K562 (cell line): Measurements from ENCODE around the gene RTL1. TPM values are rescaled to one million over a fixed set of nuclear protein-coding genes. Genes with fewer than 3 reads are reported as not detected.

ENCODE experiments used
- ATAC-seq: fragments of 200-7000 bp; cut with Tn5 transposase; 3 replicates; pipeline ENCODE4 v1.9.1; 2020; ENCODE audit warnings: moderate library complexity
- BruUV-seq: library from RNA; stranded (reverse); fragments of 400-500 nt; replicated peaks from 2 replicates; lab custom pipeline; 2021; lab: Mats Ljungman, UMichigan
- CTCF ChIA-PET: fragments of 300-600 bp; formaldehyde crosslinking; extraction: SDS; loops from one replicate; lab custom pipeline; 2021; ENCODE audit warnings: low intra/inter-chr PET ratio; lab: Yijun Ruan, JAX
- POLR2A ChIA-PET: fragments of 300-600, 350-650 bp; sonication (Branson Sonifier 250); formaldehyde crosslinking; extraction: SDS; loops from one replicate; lab custom pipeline; 2021; ENCODE audit warnings: antibody characterized with exemption, inconsistent platforms; lab: Yijun Ruan, JAX
- DNase-seq, 4 experiments: peaks; one replicate each; pipeline versions ENCODE4 v3.0.0 to v3.0.0-alpha.2; 2011 to 2018; ENCODE audit warnings: low spot score in 3 of 4, mixed read lengths in 3 of 4; ENCODE audit errors: extremely low read depth in 1 of 4
- FAIRE-seq: peaks from 2 replicates; lab custom pipeline; 2011; peaks lifted over from hg19 to GRCh38; lab: Jason Lieb, UNC
- H2AFZ ChIP-seq: 2 replicates; pipeline ENCODE4 v1.6.0; 2011; ENCODE audit warnings: low read depth, low read length, control low read depth, inconsistent platforms
- H3K27ac ChIP-seq: fragments of 200-600 bp; 3 replicates; pipeline ENCODE4 v1.8.0; 2011; ENCODE audit warnings: low read depth, mild to moderate bottlenecking, control low read depth, inconsistent platforms, low read length, moderate library complexity, mixed read lengths; ENCODE audit errors: extremely low read depth
- H3K27me3 ChIP-seq, 2 experiments: fragments of 300-600 bp in 1 of 2; 2 replicates in 1 of 2; 3 replicates in 1 of 2; pipeline versions ENCODE4 v1.6.0 to v1.8.0; 2011; ENCODE audit warnings: inconsistent platforms in 2 of 2, low read length in 2 of 2, mild to moderate bottlenecking in 1 of 2, mixed read lengths in 1 of 2, moderate library complexity in 1 of 2; ENCODE audit not compliant: control insufficient read depth in 2 of 2, insufficient read depth in 2 of 2
- H3K36me3 ChIP-seq: fragments of 300-600 bp; 3 replicates; pipeline ENCODE4 v1.8.0; 2011; ENCODE audit warnings: mild to moderate bottlenecking, low read length, inconsistent platforms; ENCODE audit not compliant: control insufficient read depth, insufficient read depth
- H3K4me1 ChIP-seq, 2 experiments: fragments of 200-600 bp in 1 of 2; replicated peaks in 1 of 2; 2 replicates in 1 of 2; 3 replicates in 1 of 2; pipeline versions ENCODE4 v1.5.1 to v1.8.0; 2011; ENCODE audit warnings: inconsistent platforms in 2 of 2, low read length in 2 of 2, mild to moderate bottlenecking in 1 of 2, mixed read lengths in 1 of 2, moderate library complexity in 1 of 2; ENCODE audit not compliant: control insufficient read depth in 2 of 2, insufficient read depth in 2 of 2
- H3K4me2 ChIP-seq: 2 replicates; pipeline ENCODE4 v1.6.1; 2011; ENCODE audit warnings: low read length, control low read depth, inconsistent platforms, mixed read lengths; ENCODE audit not compliant: insufficient read depth
- H3K4me3 ChIP-seq: fragments of 200-600 bp; sonication (generic), shearing (Covaris generic); 2 replicates; pipeline ENCODE4 v1.5.1; 2016; ENCODE audit warnings: control low read depth, inconsistent platforms
- H3K79me2 ChIP-seq: fragments of 200-600 bp; 3 replicates; pipeline ENCODE4 v1.8.0; 2011; ENCODE audit warnings: low read length, inconsistent platforms; ENCODE audit not compliant: control insufficient read depth, insufficient read depth
- H3K9ac ChIP-seq, 2 experiments: 2 replicates each; pipeline versions ENCODE4 v1.6.0 to v1.6.1; 2011; ENCODE audit warnings: low read depth in 2 of 2, low read length in 2 of 2, control low read depth in 1 of 2, inconsistent platforms in 1 of 2, mild to moderate bottlenecking in 1 of 2, mixed read lengths in 1 of 2; ENCODE audit not compliant: insufficient read depth in 1 of 2
- H3K9me1 ChIP-seq: one replicate; pipeline ENCODE4 v1.6.0; 2011; ENCODE audit warnings: inconsistent platforms, mild to moderate bottlenecking, low read length, moderate library complexity; ENCODE audit not compliant: control insufficient read depth, insufficient read depth
- H3K9me3 ChIP-seq: replicated peaks from 2 replicates; pipeline ENCODE4 v1.5.1; 2011; ENCODE audit warnings: low read depth, low read length, inconsistent platforms; ENCODE audit not compliant: control insufficient read depth, insufficient read depth
- H4K20me1 ChIP-seq: replicated peaks from 2 replicates; pipeline ENCODE4 v1.6.1; 2011; ENCODE audit warnings: low read length, inconsistent platforms, mixed read lengths; ENCODE audit not compliant: control insufficient read depth, insufficient read depth
- RNF2 ChIP-seq: sonication (generic); IDR thresholded peaks from 2 replicates; pipeline ENCODE4 v1.6.1; 2016
- SMARCA4 ChIP-seq: fragments of 450-650 bp; IDR thresholded peaks from 2 replicates; pipeline ENCODE4 v1.6.1; 2016
- ZNF165 ChIP-seq: fragments of 250-450 bp; sonication (Bioruptor Pico); IDR thresholded peaks from 2 replicates; pipeline ENCODE4 v1.4.0; 2020; ENCODE audit warnings: borderline replicate concordance
- ZNF311 ChIP-seq: fragments of 250-450 bp; sonication (Bioruptor Pico); IDR thresholded peaks from 2 replicates; pipeline ENCODE4 v1.4.0; 2020; ENCODE audit warnings: mild to moderate bottlenecking, moderate library complexity
- ZNF785 ChIP-seq: fragments of 250-450 bp; sonication (Bioruptor Pico); IDR thresholded peaks from 2 replicates; pipeline ENCODE4 v1.4.0; 2020; ENCODE audit warnings: mild to moderate bottlenecking
- WGBS: fragments of 100-300 bp; shearing (Covaris generic); methylation state at CpG from one replicate; pipeline ENCODE4 v1.1.6; 2016; ENCODE audit warnings: low coverage, mixed read lengths; ENCODE audit not compliant: insufficient coverage; ENCODE audit errors: missing lambda C conversion rate; 5-methylcytosine and 5-hydroxymethylcytosine counted together
- in situ Hi-C: fragments of 300-500 bp; cut with MboI; formaldehyde crosslinking; loops from 4 replicates; pipeline ENCODE4 v1.15.0; 2018; ENCODE audit warnings: inconsistent platforms, mixed read lengths
- intact Hi-C: fragments of 100-400 bp; cut with micrococcal nuclease; formaldehyde crosslinking; loops from 2 replicates; pipeline ENCODE4 v1.14.2; 2022
- polyA plus RNA-seq, 8 experiments: library from polyadenylated mRNA; depleted of rRNA in 4 of 8; stranded (reverse) in 5 of 8; unstranded in 3 of 8; fragments of >200 nt; fragmentation: Nextera tagmentation in 2 of 8; fragmentation: Illumina TruSeq in 1 of 8; extraction: Ambion mirVana in 2 of 8; extraction: Trizol in 1 of 8; gene quantifications; 2 replicates each; pipeline versions ENCODE4 v1.2.1 to v1.2.3, GENCODE V29; 2011 to 2014; ENCODE audit warnings: inconsistent platforms in 1 of 8, missing spikeins in 1 of 8
- total RNA-seq, 7 experiments: library from RNA; depleted of rRNA in 6 of 7; stranded (reverse); fragments of >200 nt in 6 of 7; fragmentation: Illumina TruSeq in 2 of 7; extraction: Trizol in 2 of 7; gene quantifications; 2 replicates each; pipeline versions ENCODE4 v1.2.1 to v1.2.3, GENCODE V29; 2011 to 2021; ENCODE audit warnings: low replicate concordance in 1 of 7
- TF ChIP-seq, protein P1 (sequence below): fragments of 450-650 bp; IDR thresholded peaks from 2 replicates; pipeline ENCODE4 v1.6.1; 2016; ENCODE audit warnings: antibody characterized with exemption
- TF ChIP-seq, protein P2 (sequence below): sonication (generic); formaldehyde crosslinking; IDR thresholded peaks from 2 replicates; pipeline ENCODE4 v1.8.0; 2023; ENCODE audit warnings: mild to moderate bottlenecking, missing genetic modification reagents
- TF ChIP-seq, protein P3 (sequence below), 2 experiments: fragments of 200-800 bp in 1 of 2; sonication (Bioruptor generic) in 1 of 2; sonication (generic) in 1 of 2; formaldehyde crosslinking in 1 of 2; IDR thresholded peaks in 1 of 2; conservative IDR thresholded peaks in 1 of 2; 2 replicates each; pipeline versions ENCODE4 v1.5.0 to v1.6.1; 2016 to 2020; ENCODE audit warnings: missing compliant biosample characterization in 1 of 2, missing genetic modification characterization in 1 of 2, missing genetic modification reagents in 1 of 2
- TF ChIP-seq, protein P4 (sequence below), 2 experiments: fragments of 450-650 bp in 1 of 2; sonication (generic) in 1 of 2; formaldehyde crosslinking in 1 of 2; IDR thresholded peaks in 1 of 2; conservative IDR thresholded peaks in 1 of 2; 2 replicates each; pipeline versions ENCODE4 v1.6.1 to v1.8.1; 2016 to 2023; ENCODE audit warnings: mild to moderate bottlenecking in 2 of 2, moderate library complexity in 2 of 2, inconsistent platforms in 1 of 2, missing genetic modification reagents in 1 of 2

RTL1 gene
- total and polyA plus RNA-seq, 9 of the 15 experiments (the other 6 are each of a cell fraction or from before 2014, with no cell fraction given) = not detected

DNA sequence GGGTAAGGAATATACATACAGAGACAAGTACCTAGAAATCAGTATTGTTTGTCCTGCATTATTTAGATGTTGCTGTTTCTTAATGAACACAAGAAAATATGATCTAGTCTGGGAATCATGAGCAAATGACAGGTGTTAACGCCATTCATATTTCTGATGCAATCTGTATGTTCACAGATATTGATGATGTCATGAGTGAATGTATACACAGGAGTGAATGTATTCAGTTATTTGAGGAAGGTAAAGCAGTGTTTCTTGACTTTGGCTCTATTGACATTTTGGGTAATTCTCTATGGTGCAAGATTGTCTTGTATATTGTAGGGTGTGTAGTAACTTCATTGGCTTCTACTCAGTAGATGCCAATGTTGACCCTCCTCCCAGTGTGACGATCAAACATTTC lies 26.7 kb upstream of the RTL1 start:
- Histone ChIP-seq H2AFZ (no peak overlapping the region), H3K27me3 (no peaks in the 10 kb centered on the region), H3K27ac (no peak overlapping the region), H3K9me3 (no peaks in the 10 kb centered on the region), H3K4me3 (no peak overlapping the region), H3K4me2 (no peak overlapping the region), H4K20me1 (no peaks in the 10 kb centered on the region), H3K36me3 (no peaks in the 10 kb centered on the region), H3K4me1 (no peaks in the 10 kb centered on the region), H3K79me2 (no peaks in the 10 kb centered on the region), H3K9ac (no peak overlapping the region), H3K9me1 (no peaks in the 10 kb centered on the region)
- BruUV-seq = no TSS peak
- CTCF ChIA-PET = no interaction called here
- in situ Hi-C loops (no loop called here), intact Hi-C loops (no loop called here)
- POLR2A ChIA-PET = no interaction called here
- ATAC-seq = no peak
- WGBS = 10% methylated on average over 2 of the region's 2 CpGs
- TF ChIP-seq, protein P1, sequence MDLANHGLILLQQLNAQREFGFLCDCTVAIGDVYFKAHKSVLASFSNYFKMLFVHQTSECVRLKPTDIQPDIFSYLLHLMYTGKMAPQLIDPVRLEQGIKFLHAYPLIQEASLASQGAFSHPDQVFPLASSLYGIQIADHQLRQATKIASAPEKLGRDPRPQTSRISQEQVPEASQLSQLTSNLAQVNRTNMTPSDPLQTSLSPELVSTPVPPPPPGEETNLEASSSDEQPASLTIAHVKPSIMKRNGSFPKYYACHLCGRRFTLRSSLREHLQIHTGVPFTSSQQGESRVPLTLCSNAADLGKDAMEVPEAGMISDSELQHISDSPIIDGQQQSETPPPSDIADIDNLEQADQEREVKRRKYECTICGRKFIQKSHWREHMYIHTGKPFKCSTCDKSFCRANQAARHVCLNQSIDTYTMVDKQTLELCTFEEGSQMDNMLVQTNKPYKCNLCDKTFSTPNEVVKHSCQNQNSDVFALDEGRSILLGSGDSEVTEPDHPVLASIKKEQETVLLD = no peak
- no peak for TF ChIP-seq ZNF785 (CRISPR knock-in tag)
- no peak for FAIRE-seq
- DNase-seq = no peak

DNA sequence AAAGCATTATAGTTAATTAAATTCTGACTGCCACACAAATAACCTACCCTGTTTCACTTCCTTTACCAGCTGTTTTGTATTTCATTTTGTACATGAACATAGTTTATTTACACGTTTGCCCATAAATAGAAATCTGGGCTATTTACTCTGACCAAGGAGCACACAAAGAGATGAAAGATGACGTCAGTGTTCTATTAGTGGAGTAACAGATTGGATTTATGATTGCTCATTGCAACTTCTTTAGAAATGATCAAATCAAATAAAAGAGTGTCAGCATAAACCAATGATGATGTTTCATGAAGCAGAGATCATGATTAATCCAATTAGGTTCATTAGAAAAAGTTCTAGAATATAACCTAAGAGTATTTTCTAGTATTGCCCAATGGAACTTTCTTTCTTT lies 12.0 kb upstream of the RTL1 start:
- intact Hi-C loops (no loop called here), in situ Hi-C loops (loop anchor here (10.0 to 25.0 kb wide), 2 partner anchors 169 to 722 kb away; no protein-coding TSS in a partner anchor)
- no TSS peak for BruUV-seq
- H3K9me1 ChIP-seq = no peaks in the 10 kb centered on the region
- peaks cover 0 to 7% of the 10 kb centered on the region in 2 experiments; a peak in 1 of 5 replicates for H3K27me3 ChIP-seq
- no peak overlapping the region for H3K9ac ChIP-seq
- no peak for FAIRE-seq
- no peaks in the 10 kb centered on the region for H3K79me2 ChIP-seq
- H3K27ac ChIP-seq = no peak overlapping the region
- POLR2A ChIA-PET = no interaction called here
- ATAC-seq = no peak
- H3K9me3 ChIP-seq = no peaks in the 10 kb centered on the region
- H3K36me3 ChIP-seq = no peaks in the 10 kb centered on the region
- no peak overlapping the region for H2AFZ ChIP-seq
- TF ChIP-seq SMARCA4 (no peak), RNF2 (no peak), ZNF311 (CRISPR knock-in tag) (no peak), ZNF165 (CRISPR knock-in tag) (no peak)
- TF ChIP-seq, protein P2, sequence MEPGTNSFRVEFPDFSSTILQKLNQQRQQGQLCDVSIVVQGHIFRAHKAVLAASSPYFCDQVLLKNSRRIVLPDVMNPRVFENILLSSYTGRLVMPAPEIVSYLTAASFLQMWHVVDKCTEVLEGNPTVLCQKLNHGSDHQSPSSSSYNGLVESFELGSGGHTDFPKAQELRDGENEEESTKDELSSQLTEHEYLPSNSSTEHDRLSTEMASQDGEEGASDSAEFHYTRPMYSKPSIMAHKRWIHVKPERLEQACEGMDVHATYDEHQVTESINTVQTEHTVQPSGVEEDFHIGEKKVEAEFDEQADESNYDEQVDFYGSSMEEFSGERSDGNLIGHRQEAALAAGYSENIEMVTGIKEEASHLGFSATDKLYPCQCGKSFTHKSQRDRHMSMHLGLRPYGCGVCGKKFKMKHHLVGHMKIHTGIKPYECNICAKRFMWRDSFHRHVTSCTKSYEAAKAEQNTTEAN = no peak
- TF ChIP-seq, protein P3, sequence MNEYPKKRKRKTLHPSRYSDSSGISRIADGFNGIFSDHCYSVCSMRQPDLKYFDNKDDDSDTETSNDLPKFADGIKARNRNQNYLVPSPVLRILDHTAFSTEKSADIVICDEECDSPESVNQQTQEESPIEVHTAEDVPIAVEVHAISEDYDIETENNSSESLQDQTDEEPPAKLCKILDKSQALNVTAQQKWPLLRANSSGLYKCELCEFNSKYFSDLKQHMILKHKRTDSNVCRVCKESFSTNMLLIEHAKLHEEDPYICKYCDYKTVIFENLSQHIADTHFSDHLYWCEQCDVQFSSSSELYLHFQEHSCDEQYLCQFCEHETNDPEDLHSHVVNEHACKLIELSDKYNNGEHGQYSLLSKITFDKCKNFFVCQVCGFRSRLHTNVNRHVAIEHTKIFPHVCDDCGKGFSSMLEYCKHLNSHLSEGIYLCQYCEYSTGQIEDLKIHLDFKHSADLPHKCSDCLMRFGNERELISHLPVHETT (CRISPR knock-in tag; conservative IDR thresholded peaks at IDR 0.05 in 1 of 2, IDR thresholded peaks at IDR 0.05 in 1 of 2) = no peak
- TF ChIP-seq, protein P4, sequence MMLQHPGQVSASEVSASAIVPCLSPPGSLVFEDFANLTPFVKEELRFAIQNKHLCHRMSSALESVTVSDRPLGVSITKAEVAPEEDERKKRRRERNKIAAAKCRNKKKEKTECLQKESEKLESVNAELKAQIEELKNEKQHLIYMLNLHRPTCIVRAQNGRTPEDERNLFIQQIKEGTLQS (IDR thresholded peaks at IDR 0.05) = peak; percentile 18; the same call in 1 of the 2 replicates
- TF ChIP-seq, protein P4 (CRISPR knock-in tag; conservative IDR thresholded peaks at IDR 0.05) = no peak
- DNase-seq = no peak
- CTCF ChIA-PET = no interaction called here
- H4K20me1 ChIP-seq = no peaks in the 10 kb centered on the region
- H3K4me3 ChIP-seq = no peak overlapping the region
- H3K4me2 ChIP-seq = no peak overlapping the region
- 14% methylated on average over 2 of the region's 2 CpGs for WGBS
- H3K4me1 ChIP-seq = no peaks in the 10 kb centered on the region
